Spleen (tissue), 7 donors: Measurements from ENCODE around the gene ADGRE2.

ENCODE experiments used
- POLR2A ChIP-seq, 3 donors: fragments of 450-650 bp; IDR thresholded peaks; one replicate each; pipeline ENCODE4 v1.5.1; 2017; ENCODE audit warnings: antibody characterized with exemption in 3 of 3, mild to moderate bottlenecking in 1 of 3
- TF ChIP-seq, protein P1 (sequence below), 11 experiments: fragments of 200-600 bp in 7 of 11; fragments of 450-650 bp in 4 of 11; sonication (generic) in 4 of 11; IDR thresholded peaks in 8 of 11; conservative IDR thresholded peaks in 3 of 11; 1 replicate in 7 of 11; 2 replicates in 4 of 11; pipeline versions ENCODE4 v1.4.0 to v1.8.0; 2016 to 2021; ENCODE audit warnings: antibody characterized with exemption in 11 of 11, inconsistent platforms in 4 of 11, mild to moderate bottlenecking in 1 of 11
- donor health status: DM: no; HTN: no; CAD: no; lungs with moderate emphysema.
- donor health status: DM: no; HTN: no; CAD: no.
- donor health status: DM: no; HTN: no; CAD: no.

DNA sequence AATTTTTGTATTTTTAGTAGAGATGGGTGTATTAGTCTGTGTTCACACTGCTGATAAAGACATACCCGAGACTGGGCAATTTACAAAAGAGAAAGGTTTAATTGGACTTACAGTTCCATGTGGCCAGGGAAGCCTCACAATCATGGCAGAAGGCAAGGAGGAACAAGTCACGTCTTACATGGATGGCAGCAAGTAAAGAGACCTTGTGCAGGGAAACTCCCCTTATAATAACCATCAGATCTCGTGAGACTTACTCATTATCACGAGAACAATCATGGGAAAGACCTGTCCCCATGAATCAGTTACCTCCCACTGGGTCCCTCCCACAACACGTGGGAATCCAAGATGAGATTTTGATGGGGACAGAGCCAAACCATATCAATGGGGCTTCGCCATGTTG is 73.9 kb downstream of the ADGRE2 start:
- TF ChIP-seq, protein P1, sequence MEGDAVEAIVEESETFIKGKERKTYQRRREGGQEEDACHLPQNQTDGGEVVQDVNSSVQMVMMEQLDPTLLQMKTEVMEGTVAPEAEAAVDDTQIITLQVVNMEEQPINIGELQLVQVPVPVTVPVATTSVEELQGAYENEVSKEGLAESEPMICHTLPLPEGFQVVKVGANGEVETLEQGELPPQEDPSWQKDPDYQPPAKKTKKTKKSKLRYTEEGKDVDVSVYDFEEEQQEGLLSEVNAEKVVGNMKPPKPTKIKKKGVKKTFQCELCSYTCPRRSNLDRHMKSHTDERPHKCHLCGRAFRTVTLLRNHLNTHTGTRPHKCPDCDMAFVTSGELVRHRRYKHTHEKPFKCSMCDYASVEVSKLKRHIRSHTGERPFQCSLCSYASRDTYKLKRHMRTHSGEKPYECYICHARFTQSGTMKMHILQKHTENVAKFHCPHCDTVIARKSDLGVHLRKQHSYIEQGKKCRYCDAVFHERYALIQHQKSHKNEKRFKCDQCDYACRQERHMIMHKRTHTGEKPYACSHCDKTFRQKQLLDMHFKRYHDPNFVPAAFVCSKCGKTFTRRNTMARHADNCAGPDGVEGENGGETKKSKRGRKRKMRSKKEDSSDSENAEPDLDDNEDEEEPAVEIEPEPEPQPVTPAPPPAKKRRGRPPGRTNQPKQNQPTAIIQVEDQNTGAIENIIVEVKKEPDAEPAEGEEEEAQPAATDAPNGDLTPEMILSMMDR (IDR thresholded peaks at IDR 0.05 in 8 of 11, conservative IDR thresholded peaks at IDR 0.05 in 3 of 11): no peak
- TF ChIP-seq POLR2A (IDR thresholded peaks at IDR 0.05): no peak
